GM23338 (cell line): ENCODE results near the gene PGPEP1. TPM values are rescaled to one million over a fixed set of nuclear protein-coding genes. Genes with fewer than 3 reads are reported as not detected.
"Not testable (repeated sequence)": the region's sequence is repeated elsewhere in the genome, so short reads cannot be mapped to it uniquely, and the experiment has no call there.

Source experiments
- ATAC-seq: fragments of 200-7000 bp; cut with Tn5 transposase; 3 replicates; pipeline ENCODE4 v1.9.1; 2020
- DNase-seq: peaks from one replicate; pipeline ENCODE4 v3.0.0-alpha.2; 2015; ENCODE audit warnings: low spot score
- H2AFZ ChIP-seq: fragments of 200-600 bp; sonication (generic); 2 replicates; pipeline ENCODE4 v1.8.0; 2016; ENCODE audit warnings: antibody characterized with exemption, mild to moderate bottlenecking, moderate library complexity
- H3F3A ChIP-seq: fragments of 200-600 bp; sonication (generic); replicated peaks from 2 replicates; pipeline ENCODE4 v1.8.0; 2017; ENCODE audit warnings: antibody characterized with exemption, mixed run types, low read depth
- H3K27ac ChIP-seq: fragments of 200-600 bp; sonication (generic); 2 replicates; pipeline ENCODE4 v1.6.1; 2016; ENCODE audit warnings: low read depth
- H3K27me3 ChIP-seq: fragments of 200-600 bp; sonication (generic); 2 replicates; pipeline ENCODE4 v1.8.0; 2016; ENCODE audit warnings: mild to moderate bottlenecking, mixed run types, moderate library complexity; ENCODE audit not compliant: insufficient read depth
- H3K36me3 ChIP-seq: fragments of 200-600 bp; sonication (generic); 2 replicates; pipeline ENCODE4 v1.8.0; 2016; ENCODE audit warnings: mild to moderate bottlenecking; ENCODE audit not compliant: insufficient read depth
- H3K4me1 ChIP-seq: fragments of 200-600 bp; sonication (generic); 2 replicates; pipeline ENCODE4 v1.8.0; 2016; ENCODE audit warnings: mild to moderate bottlenecking, moderate library complexity; ENCODE audit not compliant: insufficient read depth
- H3K4me2 ChIP-seq: fragments of 200-600 bp; sonication (generic); 2 replicates; pipeline ENCODE4 v1.7.1; 2017; ENCODE audit warnings: mixed run types
- H3K4me3 ChIP-seq: fragments of 200-600 bp; sonication (generic); 2 replicates; pipeline ENCODE4 v1.6.1; 2016; ENCODE audit warnings: mixed run types
- H3K79me2 ChIP-seq: fragments of 200-600 bp; sonication (generic); replicated peaks from 2 replicates; pipeline ENCODE4 v1.8.0; 2017; ENCODE audit warnings: mild to moderate bottlenecking; ENCODE audit not compliant: insufficient read depth
- H3K9me2 ChIP-seq: fragments of 200-600 bp; sonication (generic); 2 replicates; pipeline ENCODE4 v1.8.0; 2017; ENCODE audit not compliant: insufficient read depth
- H4K20me1 ChIP-seq: fragments of 200-600 bp; sonication (generic); replicated peaks from 2 replicates; pipeline ENCODE4 v1.8.0; 2017; ENCODE audit warnings: mild to moderate bottlenecking; ENCODE audit not compliant: insufficient read depth
- H3K27ac Mint-ChIP-seq: 2 replicates; pipeline ENCODE4 v1.8.0; 2020; ENCODE audit warnings: inconsistent platforms, mild to moderate bottlenecking, moderate library complexity, mixed read lengths
- H3K27me3 Mint-ChIP-seq: 3 replicates; pipeline ENCODE4 v1.8.0; 2022; ENCODE audit warnings: low read depth, mild to moderate bottlenecking, moderate library complexity, mixed read lengths, inconsistent platforms; ENCODE audit not compliant: insufficient read depth, poor library complexity
- H3K36me3 Mint-ChIP-seq: 3 replicates; pipeline ENCODE4 v1.8.0; 2021; ENCODE audit warnings: low read depth, mild to moderate bottlenecking, inconsistent platforms, moderate library complexity, mixed read lengths
- H3K4me1 Mint-ChIP-seq: 3 replicates; pipeline ENCODE4 v1.8.0; 2020; ENCODE audit warnings: mild to moderate bottlenecking, inconsistent platforms, mixed read lengths
- H3K4me3 Mint-ChIP-seq: 3 replicates; pipeline ENCODE4 v1.8.0; 2021; ENCODE audit warnings: moderate library complexity, mild to moderate bottlenecking, inconsistent platforms, mixed read lengths
- H3K9me3 Mint-ChIP-seq: 3 replicates; pipeline ENCODE4 v1.8.0; 2020; ENCODE audit warnings: moderate library complexity, mild to moderate bottlenecking, inconsistent platforms, mixed read lengths
- CREB1 ChIP-seq: fragments of 250-450 bp; sonication (Bioruptor Pico); IDR thresholded peaks from 2 replicates; pipeline ENCODE4 v1.5.0; 2020; ENCODE audit warnings: low read depth, mild to moderate bottlenecking, moderate library complexity
- CTCF ChIP-seq, 2 experiments: fragments of 200-600 bp in 1 of 2; sonication (generic) in 1 of 2; conservative IDR thresholded peaks; 2 replicates each; pipeline versions ENCODE4 v1.5.1 to v1.6.1; 2016 to 2017; ENCODE audit warnings: antibody characterized with exemption in 2 of 2, low read depth in 2 of 2, mild to moderate bottlenecking in 2 of 2, moderate library complexity in 1 of 2
- ETS1 ChIP-seq: IDR thresholded peaks from 2 replicates; pipeline ENCODE4 v1.6.1; 2016; ENCODE audit warnings: antibody characterized with exemption
- EZH2 ChIP-seq: fragments of 200-600 bp; sonication (generic); IDR thresholded peaks from one replicate; pipeline ENCODE4 v1.8.0; 2017; ENCODE audit warnings: antibody characterized with exemption, mild to moderate bottlenecking, low read depth; ENCODE audit not compliant: unreplicated experiment
- EZH2phosphoT487 ChIP-seq: fragments of 200-600 bp; sonication (generic); IDR thresholded peaks from one replicate; pipeline ENCODE4 v1.8.1; 2018; ENCODE audit warnings: antibody characterized with exemption; ENCODE audit not compliant: unreplicated experiment
- JUNB ChIP-seq: IDR thresholded peaks from one replicate; pipeline ENCODE4 v1.6.1; 2016; ENCODE audit warnings: antibody characterized with exemption; ENCODE audit not compliant: unreplicated experiment
- NANOG ChIP-seq: IDR thresholded peaks from 2 replicates; pipeline ENCODE4 v1.6.1; 2016; ENCODE audit warnings: antibody characterized with exemption, borderline replicate concordance
- POLR2AphosphoS5 ChIP-seq: IDR thresholded peaks from 2 replicates; pipeline ENCODE4 v1.6.1; 2016; ENCODE audit warnings: antibody characterized with exemption, low read depth
- STAT1 ChIP-seq: IDR thresholded peaks from one replicate; pipeline ENCODE4 v1.6.1; 2016; ENCODE audit warnings: antibody characterized with exemption; ENCODE audit not compliant: unreplicated experiment
- ZNF114 ChIP-seq: fragments of 250-450 bp; sonication (Bioruptor Pico); IDR thresholded peaks from 2 replicates; pipeline ENCODE4 v1.5.0; 2020; ENCODE audit warnings: mild to moderate bottlenecking, moderate library complexity
- ZNF331 ChIP-seq: fragments of 250-450 bp; sonication (Bioruptor Pico); IDR thresholded peaks from 2 replicates; pipeline ENCODE4 v1.5.0; 2020; ENCODE audit warnings: low read depth, mild to moderate bottlenecking, moderate library complexity
- polyA plus RNA-seq: library from polyadenylated mRNA; unstranded; fragments of >200 nt; fragmentation: Nextera tagmentation; extraction: Ambion mirVana; gene quantifications from 2 replicates; pipeline ENCODE4 v1.2.1, GENCODE V29; 2016
- total RNA-seq: library from RNA; depleted of rRNA; stranded (reverse); fragments of >200 nt; shearing (Covaris generic); gene quantifications from 2 replicates; pipeline ENCODE4 v1.2.3, GENCODE V29; 2014

The PGPEP1 gene
- total and polyA plus RNA-seq, 2 experiments from 2014 or later, result 15.5 to 18.9 TPM

DNA sequence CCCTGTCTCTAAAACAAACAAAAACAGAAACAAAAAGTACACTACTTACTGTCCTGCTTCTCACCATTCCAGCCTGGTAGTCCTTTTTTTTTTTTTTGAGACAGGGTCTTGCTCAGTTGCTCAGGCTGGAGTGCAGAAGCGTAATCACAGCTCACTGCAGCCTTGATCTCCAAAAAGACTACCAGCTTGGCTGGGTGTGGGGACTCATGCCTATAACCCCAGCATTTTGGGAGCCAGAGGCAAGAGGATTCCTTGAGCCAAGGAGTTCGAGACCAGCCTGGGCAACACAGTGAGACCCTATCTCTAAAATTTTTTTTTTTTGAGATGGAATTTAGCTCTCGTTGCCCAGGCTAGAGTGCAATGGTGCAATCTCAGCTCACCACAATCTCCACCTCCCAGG lies 40.4 kb downstream of the PGPEP1 start (continued):
- TF ChIP-seq ETS1, result no peak

DNA sequence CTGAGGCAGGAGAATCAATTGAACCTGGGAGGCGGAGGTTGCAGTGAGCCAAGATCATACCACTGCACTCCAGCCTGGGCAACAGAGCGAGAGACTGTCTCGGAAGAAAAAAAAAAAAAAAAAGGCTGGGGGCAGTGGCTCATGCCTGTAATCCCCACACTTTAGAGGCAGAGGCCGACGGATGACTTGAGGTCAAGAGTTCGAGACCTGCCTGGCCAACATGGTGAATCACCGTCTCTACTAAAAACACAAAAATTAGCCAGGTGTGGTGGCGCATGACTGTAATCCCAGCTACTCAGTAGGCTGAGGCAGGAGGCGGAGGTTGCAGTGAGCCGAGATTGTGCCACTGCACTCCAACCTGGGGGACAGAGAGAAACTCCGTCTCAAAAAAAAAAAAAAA lies 43.2 kb downstream of the PGPEP1 start:
- H3K4me3 Mint-ChIP-seq, H3K9me2 ChIP-seq, H3K36me3 ChIP-seq, H2AFZ ChIP-seq, H3K4me2 ChIP-seq, ATAC-seq, DNase-seq, H3K27ac ChIP-seq, H4K20me1 ChIP-seq, H3K4me3 ChIP-seq, H3K27ac Mint-ChIP-seq, H3K79me2 ChIP-seq, H3K36me3 Mint-ChIP-seq, H3K4me1 ChIP-seq, H3K9me3 Mint-ChIP-seq: not testable (repeated sequence)
- Histone ChIP-seq H3F3A (peaks cover 19% of the 10 kb centered on the region), H3K27me3 (peaks cover 11% of the 10 kb centered on the region)
- H3K27me3 Mint-ChIP-seq, result peaks cover 30% of the 10 kb centered on the region
- H3K4me1 Mint-ChIP-seq, result peaks cover 19% of the 10 kb centered on the region

- Histone ChIP-seq H3F3A (peaks cover 27% of the 10 kb centered on the region), H3K79me2 (no peaks in the 10 kb centered on the region), H3K27me3 (peaks cover 20% of the 10 kb centered on the region), H3K36me3 (no peaks in the 10 kb centered on the region), H3K27ac (no peak overlapping the region), H2AFZ (no peak overlapping the region), H3K4me3 (no peak overlapping the region), H3K4me2 (no peak overlapping the region), H3K9me2 (no peaks in the 10 kb centered on the region), H4K20me1 (no peaks in the 10 kb centered on the region), H3K4me1 (peaks cover 9% of the 10 kb centered on the region)
- Mint-ChIP-seq H3K9me3 (no peaks in the 10 kb centered on the region), H3K27me3 (peaks cover 35% of the 10 kb centered on the region), H3K27ac (no peak overlapping the region), H3K36me3 (peaks cover 8% of the 10 kb centered on the region), H3K4me3 (no peak overlapping the region), H3K4me1 (peaks cover 19% of the 10 kb centered on the region)
- ATAC-seq (no peak), DNase-seq (no peak)
- TF ChIP-seq JUNB (no peak), EZH2 (no peak), NANOG (no peak), ETS1 (no peak), CREB1 (no peak), EZH2phosphoT487 (no peak), POLR2AphosphoS5 (no peak), ZNF331 (no peak), ZNF114 (CRISPR knock-in tag) (no peak), CTCF (conservative IDR thresholded peaks at IDR 0.05; ENCODE audit: low read depth in 2 of 2) (no peak), STAT1 (no peak)
Measured at GRCh38 chr19:18384775-18385174, 44.4 kb downstream of the PGPEP1 start.
